NCI-H2029 treated with DMSO at 0.1 percent for 48 hours (cell line): ENCODE measurements around the gene ATF7.
"Not testable (repeated sequence)": the region's sequence is repeated elsewhere in the genome, so short reads cannot be mapped to it uniquely, and the experiment has no call there.

ENCODE experiments used
- DNase-seq: peaks from one replicate; lab custom pipeline; 2025; lab: John Stamatoyannopoulos, UW

The ATF7 gene

GRCh38 chr12:53481939-53482586 is 144.1 kb downstream of the ATF7 start:
- no peak for DNase-seq

- DNase-seq: not testable (repeated sequence)
Measured at GRCh38 chr12:53481458-53481857, 144.7 kb downstream of the ATF7 start.

GRCh38 chr12:53480491-53481442 is 145.4 kb downstream of the ATF7 start:
- DNase-seq: no peak

GRCh38 chr12:53479331-53479730 is 146.9 kb downstream of the ATF7 start:
- no peak for DNase-seq

GRCh38 chr12:53478865-53479264 is 147.3 kb downstream of the ATF7 start:
- no peak for DNase-seq

GRCh38 chr12:53476769-53477209 is 149.4 kb downstream of the ATF7 start:
- no peak for DNase-seq

- no peak for DNase-seq
Measured at GRCh38 chr12:53474819-53475218, 151.4 kb downstream of the ATF7 start.

- no peak for DNase-seq
Measured at GRCh38 chr12:53474077-53474476, 152.1 kb downstream of the ATF7 start.

GRCh38 chr12:53472056-53472582 is 154.1 kb downstream of the ATF7 start:
- no peak for DNase-seq

GRCh38 chr12:53468282-53468681 is 157.9 kb downstream of the ATF7 start:
- DNase-seq: no peak

GRCh38 chr12:53467880-53468279 is 158.3 kb downstream of the ATF7 start:
- no peak for DNase-seq

- DNase-seq: no peak
Measured at GRCh38 chr12:53467082-53467481, 159.1 kb downstream of the ATF7 start.

GRCh38 chr12:53466640-53467039 is 159.5 kb downstream of the ATF7 start:
- DNase-seq: no peak

GRCh38 chr12:53465679-53466078 is 160.5 kb downstream of the ATF7 start:
- DNase-seq: no peak

GRCh38 chr12:53464685-53465418 is 161.3 kb downstream of the ATF7 start:
- DNase-seq: no peak

GRCh38 chr12:53463802-53464560 is 162.2 kb downstream of the ATF7 start:
- no peak for DNase-seq

GRCh38 chr12:53462935-53463334 is 163.2 kb downstream of the ATF7 start:
- no peak for DNase-seq

GRCh38 chr12:53461591-53461990 is 164.6 kb downstream of the ATF7 start:
- DNase-seq: no peak

GRCh38 chr12:53461059-53461458 is 165.1 kb downstream of the ATF7 start:
- DNase-seq: no peak

GRCh38 chr12:53459097-53459496 is 167.1 kb downstream of the ATF7 start:
- no peak for DNase-seq
